Kasumi-1 (cell line): Measurements from ENCODE around the gene SEC14L6.
"Not testable (repeated sequence)": the region's sequence is repeated elsewhere in the genome, so short reads cannot be mapped to it uniquely, and the experiment has no call there.

Experiments
- DNase-seq, 2 experiments: peaks; one replicate each; lab custom pipeline; 2025; lab: John Stamatoyannopoulos, UW

Gene SEC14L6

DNA sequence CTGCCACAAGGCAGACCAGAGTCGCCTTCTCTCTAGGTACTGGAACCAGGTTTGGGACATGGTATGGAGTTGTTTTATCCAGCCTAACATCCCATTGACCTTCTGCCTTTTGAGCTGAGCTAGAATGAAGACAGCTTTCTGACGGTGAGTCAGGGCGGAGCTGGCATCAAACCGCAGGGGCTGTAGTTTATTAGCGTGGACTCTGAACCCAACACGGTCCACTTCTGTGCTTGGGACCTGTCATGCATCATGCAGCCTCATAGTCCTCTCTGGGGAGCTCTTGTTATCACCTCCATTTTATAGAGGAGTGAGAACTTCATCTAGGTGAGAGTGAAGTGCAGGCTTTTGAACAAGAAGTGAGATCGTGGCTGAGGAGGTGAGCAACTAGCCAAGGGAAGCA is 19.6 kb upstream of the SEC14L6 start:
- no peak for DNase-seq

DNA sequence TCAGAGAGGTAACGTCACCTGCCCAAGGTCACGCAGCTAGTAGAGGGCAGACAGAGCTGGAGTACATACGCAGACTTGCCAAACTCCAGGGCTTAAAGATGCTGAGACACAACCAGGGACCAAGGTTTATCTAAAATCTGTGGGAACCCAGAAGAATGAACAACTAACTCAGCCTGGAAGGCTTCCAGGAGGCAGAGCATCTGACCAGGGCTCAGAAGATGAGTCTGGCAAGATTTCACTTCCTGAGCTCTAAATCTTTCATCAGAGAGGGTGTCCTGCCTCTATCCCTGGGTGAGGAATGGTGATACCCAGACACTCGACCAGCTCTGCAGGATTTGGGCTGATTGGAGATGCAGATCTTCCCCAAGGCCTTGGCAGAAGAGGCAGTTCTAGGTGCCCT is 18.8 kb upstream of the SEC14L6 start:
- no peak for DNase-seq

DNA sequence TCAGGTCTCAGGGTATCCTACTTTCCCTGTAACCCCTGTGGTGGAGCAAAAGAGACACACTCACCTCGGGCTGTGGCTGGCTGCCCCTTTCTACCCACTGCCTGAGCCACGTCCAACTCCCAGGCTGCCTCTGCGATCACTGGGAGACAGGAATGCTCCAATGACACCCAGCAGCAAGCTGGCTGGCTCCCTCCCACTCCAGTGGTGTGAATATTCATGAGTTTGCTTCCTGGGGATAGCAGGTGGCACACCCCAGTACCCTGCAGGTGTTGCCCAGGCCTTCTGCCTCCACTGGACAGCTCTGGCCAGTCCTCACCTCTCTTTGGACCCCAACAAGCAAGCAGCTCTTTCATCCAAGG is 18.2 kb upstream of the SEC14L6 start:
- DNase-seq: no peak

DNA sequence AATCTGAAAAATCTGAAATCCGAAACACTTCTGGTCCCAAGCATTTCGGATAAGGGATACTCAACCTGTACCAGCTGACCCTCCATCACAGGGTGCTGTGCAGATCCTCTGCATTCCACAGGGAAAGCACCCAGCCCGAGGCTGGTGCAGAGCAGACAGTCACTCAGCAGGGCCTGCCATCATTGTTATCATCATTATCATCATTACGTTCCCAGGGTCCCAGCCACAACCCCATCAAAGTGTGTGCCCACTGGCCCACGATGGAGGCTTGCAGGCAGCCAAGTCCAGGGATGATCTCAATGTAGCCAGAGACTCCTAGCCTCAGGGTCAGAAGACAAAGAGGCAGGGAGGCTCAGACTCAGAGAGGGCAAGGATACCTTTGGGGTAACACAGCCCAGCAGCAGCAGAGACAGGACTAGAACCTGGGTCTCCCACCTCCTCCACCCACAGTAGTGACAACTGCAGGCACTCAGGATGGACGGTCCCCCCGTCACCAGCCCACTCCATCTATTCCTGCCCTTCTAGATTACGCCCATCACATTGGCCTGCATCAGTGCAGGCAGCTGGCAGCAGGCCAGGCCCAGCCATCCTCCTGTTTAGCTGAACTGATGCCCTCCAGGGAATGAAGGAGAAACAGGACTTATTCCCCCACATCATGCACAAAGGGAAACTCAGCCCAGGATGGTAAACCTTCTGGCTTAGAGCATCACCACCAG is 17.7 kb upstream of the SEC14L6 start:
- DNase-seq: no peak

- no peak for DNase-seq
These were observed 15.8 kb upstream of the SEC14L6 start for GRCh38 chr22:30562366-30562765.

GRCh38 chr22:30561402-30562189 is 15.1 kb upstream of the SEC14L6 start:
- DNase-seq: no peak

DNA sequence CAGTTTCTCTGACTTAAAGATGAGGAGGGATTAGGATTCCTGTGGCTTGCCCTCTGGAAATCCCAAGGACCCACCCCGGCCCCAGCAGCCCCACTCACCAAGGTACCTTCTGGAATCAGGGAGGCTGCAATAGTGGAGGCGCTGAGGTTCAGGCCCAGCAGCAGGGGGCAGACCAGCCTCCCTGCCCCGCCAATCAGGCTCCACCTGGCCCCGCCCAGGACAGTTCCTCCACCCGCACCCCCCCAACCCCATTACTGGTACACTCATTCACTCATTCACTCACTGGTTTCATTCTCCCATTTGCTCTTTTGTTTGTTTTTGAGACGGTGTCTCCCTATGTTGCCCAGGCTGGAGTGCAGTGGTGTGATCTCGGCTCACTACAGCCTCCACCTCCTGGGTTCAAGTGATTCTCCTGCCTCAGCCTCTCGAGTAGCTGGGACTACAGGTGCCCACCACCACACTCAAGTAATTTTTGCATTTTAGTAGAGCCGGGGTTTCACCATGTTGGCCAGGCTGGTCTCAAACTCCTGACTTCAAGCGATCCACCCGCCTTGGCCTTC is 14.2 kb upstream of the SEC14L6 start:
- peak in 1 of 2 experiments; percentile 3 for DNase-seq

GRCh38 chr22:30559889-30560288 is 13.3 kb upstream of the SEC14L6 start:
- DNase-seq: no peak

- DNase-seq: no peak
These were observed 10.7 kb upstream of the SEC14L6 start for GRCh38 chr22:30557243-30557642.

- no peak for DNase-seq
These were observed 9.8 kb upstream of the SEC14L6 start for GRCh38 chr22:30556388-30556787.

DNA sequence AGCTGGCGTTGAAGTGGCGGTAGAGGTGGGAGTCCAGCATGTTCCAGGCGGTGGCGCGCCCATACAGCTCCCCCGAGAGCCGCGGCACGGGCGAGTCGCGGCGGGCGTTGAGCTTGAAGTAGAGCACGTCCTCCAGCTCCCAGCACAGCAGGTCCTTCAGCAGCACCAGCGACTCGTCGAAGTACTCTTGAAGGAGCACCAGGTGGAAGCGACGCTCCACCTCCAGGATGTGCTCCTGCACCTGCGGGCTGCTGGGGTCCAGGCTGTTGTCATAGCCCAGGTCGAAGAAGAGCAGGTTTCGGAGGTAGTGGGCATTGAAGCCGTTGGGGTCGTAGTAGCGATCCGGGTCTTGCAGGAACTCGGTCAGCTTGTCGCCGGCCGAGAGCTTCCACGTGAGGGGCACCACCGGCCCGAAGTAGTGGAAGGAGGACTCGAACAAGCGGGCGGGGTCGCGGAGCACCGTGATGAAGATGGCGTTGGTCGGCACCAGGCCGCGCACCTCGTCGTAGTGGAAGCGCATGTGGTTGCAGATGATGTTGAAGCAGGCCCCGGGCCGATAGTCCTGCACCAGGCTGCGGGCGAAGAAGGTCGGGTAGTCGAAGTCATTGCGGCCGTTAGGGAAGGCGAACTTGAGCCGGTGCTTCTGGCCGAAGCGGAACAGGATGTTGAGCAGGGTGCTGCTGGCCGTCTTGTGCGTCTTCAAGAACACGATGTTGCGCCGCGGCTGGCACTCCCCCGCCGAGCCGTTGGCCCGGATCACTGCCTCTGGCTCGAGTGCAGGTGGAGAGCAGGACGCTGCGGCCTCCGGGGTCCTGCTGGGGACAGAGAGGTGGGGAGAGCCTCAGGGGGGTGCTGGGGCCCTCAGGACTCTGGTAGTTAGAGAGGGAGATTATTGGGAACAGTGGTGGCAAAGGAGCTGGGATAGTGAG is 9.0 kb upstream of the SEC14L6 start:
- DNase-seq: no peak

GRCh38 chr22:30553971-30554370 is 7.4 kb upstream of the SEC14L6 start:
- DNase-seq: no peak

- DNase-seq: no peak
These were observed 6.2 kb upstream of the SEC14L6 start for GRCh38 chr22:30552719-30553118.

DNA sequence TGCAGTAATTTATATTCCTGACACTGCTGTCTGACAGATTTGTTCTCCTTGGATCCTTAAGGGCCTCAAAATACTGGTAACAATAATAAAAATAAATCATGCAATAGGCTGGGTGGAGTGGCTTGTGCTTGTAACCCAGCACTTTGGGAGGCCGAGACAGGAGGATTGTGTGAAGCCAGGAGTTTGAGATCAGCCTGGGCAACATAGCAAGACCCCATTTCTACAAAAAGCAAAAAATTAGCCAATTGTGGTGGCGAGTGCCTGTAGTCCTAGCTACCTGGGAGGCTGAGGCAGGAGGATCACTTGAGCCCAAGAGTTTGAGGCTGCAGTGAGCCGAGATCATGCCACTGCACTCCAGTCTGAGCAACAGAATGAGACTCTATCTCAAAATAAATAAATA is 5.3 kb upstream of the SEC14L6 start:
- not testable (repeated sequence) for DNase-seq

DNA sequence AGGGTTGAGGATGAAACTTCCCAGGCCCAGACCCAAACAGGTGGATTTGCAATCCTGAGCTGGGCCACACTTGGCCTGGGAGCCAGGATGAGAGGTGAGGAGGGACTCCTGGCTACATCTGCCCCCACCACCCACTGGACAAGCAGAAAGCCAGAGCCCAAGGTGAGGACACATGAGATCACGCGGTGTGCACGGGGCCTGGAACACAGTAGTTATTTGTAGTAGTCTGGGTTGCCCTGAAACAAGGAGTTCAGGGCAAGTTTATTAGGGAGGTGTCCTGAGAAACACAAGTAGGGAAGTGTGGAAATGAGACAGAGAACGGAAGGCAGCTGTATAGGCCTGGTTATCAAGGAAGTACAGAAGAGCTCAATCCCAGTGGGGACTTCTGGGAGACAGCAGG is 647 bp upstream of the SEC14L6 start:
- DNase-seq: no peak

DNA sequence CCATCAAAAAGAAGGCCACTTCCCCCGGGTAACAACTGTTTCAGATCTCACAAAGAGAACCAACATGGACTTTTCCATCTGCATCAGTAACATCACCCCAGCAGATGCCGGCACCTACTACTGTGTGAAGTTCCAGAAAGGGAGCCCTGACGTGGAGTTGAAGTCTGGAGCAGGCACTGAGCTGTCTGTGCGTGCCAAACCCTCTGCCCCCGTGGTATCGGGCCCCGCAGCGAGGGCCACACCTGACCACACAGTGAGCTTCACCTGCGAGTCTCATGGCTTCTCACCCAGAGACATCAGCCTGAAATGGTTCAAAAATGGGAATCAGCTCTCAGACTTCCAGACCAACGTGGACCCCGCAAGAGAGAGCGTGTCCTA is 3.7 kb downstream of the SEC14L6 start:
- DNase-seq: no peak

- no peak for DNase-seq
These were observed 4.4 kb downstream of the SEC14L6 start for GRCh38 chr22:30541961-30542810.

DNA sequence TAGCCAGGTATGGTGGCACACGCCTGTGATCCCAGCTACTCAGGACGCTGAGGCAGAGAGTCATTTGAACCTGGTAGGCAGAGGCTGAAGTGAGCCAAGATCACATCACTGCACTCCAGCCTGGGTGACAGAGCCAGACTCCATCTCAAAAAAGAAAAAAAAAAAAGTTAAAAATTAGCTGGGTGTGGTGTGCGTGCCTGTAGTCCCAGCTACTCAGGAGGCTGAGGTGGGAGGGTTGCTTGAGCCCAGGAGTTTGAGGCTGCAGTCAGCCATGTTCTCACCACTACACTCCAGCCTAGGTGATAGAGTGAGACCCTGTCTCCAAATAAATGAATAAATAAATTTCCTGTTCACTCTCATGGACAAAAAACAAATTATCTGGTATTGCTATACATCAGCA is 5.0 kb downstream of the SEC14L6 start:
- DNase-seq: not testable (repeated sequence)

- no peak for DNase-seq
These were observed 7.2 kb downstream of the SEC14L6 start for GRCh38 chr22:30539368-30539767.

- no peak for DNase-seq
These were observed 8.3 kb downstream of the SEC14L6 start for GRCh38 chr22:30538280-30538679.

DNA sequence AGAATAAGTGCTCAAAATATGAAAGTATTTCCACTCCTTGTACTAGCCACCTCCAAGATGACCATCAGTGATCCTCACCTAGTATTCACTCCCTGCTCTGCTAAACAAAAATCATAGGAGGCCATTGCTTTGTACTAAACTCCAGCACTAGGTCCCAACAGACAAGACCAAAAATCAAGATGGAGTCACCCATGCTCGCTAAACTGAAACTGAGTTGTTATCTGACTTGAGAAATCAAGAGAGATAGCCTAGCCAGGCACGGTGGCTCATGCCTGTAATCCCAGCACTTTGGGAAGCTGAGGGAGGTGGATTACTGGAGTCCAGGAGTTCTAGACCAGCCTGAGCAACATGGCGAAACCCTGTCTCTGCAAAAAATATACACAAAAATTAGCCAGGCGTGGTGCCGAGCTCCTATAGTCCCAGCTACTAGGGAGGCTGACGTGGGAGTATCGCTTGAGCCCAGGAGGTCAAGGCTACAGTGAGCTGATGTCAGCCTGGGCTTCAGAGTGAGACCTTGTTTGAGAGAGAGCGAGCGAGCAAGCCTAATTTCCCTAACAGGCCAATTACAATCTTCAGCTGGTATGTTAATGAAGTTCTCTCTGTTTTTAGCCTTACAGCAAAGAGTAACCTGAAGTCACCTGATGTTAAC is 9.3 kb downstream of the SEC14L6 start:
- DNase-seq: no peak
